Dendritic cell treated with granulocyte-macrophage colony-stimulating factor and Interleukin-4, amounts not matched to agents 40 ng/mL and 50 ng/mL, for 4 days (primary cell): ENCODE measurements around the gene GLRA2.
"Not testable (repeated sequence)": the region's sequence is repeated elsewhere in the genome, so short reads cannot be mapped to it uniquely, and the experiment has no call there.

Source experiments
- H3K27ac Mint-ChIP-seq: one replicate; pipeline ENCODE4 v1.8.0; 2022; ENCODE audit warnings: mild to moderate bottlenecking, mixed read lengths
- H3K27me3 Mint-ChIP-seq: one replicate; pipeline ENCODE4 v1.8.0; 2022; ENCODE audit warnings: mild to moderate bottlenecking, mixed read lengths
- H3K36me3 Mint-ChIP-seq: one replicate; pipeline ENCODE4 v1.8.0; 2022; ENCODE audit warnings: low read depth, mixed read lengths
- H3K4me1 Mint-ChIP-seq: one replicate; pipeline ENCODE4 v1.8.0; 2022; ENCODE audit warnings: low read depth, mixed read lengths
- H3K4me3 Mint-ChIP-seq: one replicate; pipeline ENCODE4 v1.8.0; 2022; ENCODE audit warnings: mild to moderate bottlenecking, moderate library complexity, mixed read lengths
- H3K9me3 Mint-ChIP-seq: one replicate; pipeline ENCODE4 v1.8.0; 2022; ENCODE audit warnings: mixed read lengths
- intact Hi-C: fragments of 100-400 bp; cut with micrococcal nuclease; formaldehyde crosslinking; loops from one replicate; pipeline ENCODE4 v1.15.0; 2022

Gene GLRA2

DNA sequence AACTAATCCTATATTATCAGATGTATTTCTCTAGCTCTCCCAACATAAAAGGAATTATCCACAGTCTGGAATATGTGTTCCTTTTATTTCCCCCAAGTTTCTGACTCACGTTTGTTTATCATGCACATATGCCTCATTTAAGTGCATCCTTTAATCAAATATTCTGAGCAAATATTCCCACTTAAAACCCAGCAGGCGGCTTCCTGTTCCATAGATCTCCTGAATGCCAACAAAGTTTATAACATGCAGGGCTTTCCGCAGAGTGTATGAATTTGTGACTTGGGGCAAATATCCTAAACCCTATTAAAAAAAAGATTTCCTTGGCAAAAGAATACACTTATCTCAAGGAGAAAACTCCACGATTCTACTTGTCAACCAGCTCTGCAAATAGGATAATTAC lies 16.9 kb downstream of the GLRA2 start:
- no peaks in the 10 kb centered on the region for H3K4me1 Mint-ChIP-seq
- no peaks in the 10 kb centered on the region for H3K9me3 Mint-ChIP-seq
- H3K36me3 Mint-ChIP-seq, result no peaks in the 10 kb centered on the region
- intact Hi-C loops, result no loop called here
- no peak overlapping the region for H3K4me3 Mint-ChIP-seq
- H3K27me3 Mint-ChIP-seq, result no peaks in the 10 kb centered on the region
- H3K27ac Mint-ChIP-seq, result no peak overlapping the region

GRCh38 chrX:14554131-14554715 lies 24.9 kb downstream of the GLRA2 start:
- H3K27ac Mint-ChIP-seq, result no peak overlapping the region
- H3K4me1 Mint-ChIP-seq, result no peaks in the 10 kb centered on the region
- no peaks in the 10 kb centered on the region for H3K36me3 Mint-ChIP-seq
- H3K4me3 Mint-ChIP-seq, result no peak overlapping the region
- no peaks in the 10 kb centered on the region for H3K27me3 Mint-ChIP-seq
- H3K9me3 Mint-ChIP-seq, result no peaks in the 10 kb centered on the region
- intact Hi-C loops, result no loop called here

- Mint-ChIP-seq H3K27me3 (no peaks in the 10 kb centered on the region), H3K4me3 (no peak overlapping the region), H3K36me3 (no peaks in the 10 kb centered on the region), H3K9me3 (peaks cover 31% of the 10 kb centered on the region), H3K27ac (no peak overlapping the region), H3K4me1 (no peaks in the 10 kb centered on the region)
- intact Hi-C loops, result no loop called here
Measured at GRCh38 chrX:14564058-14564457, 34.7 kb downstream of the GLRA2 start.

DNA sequence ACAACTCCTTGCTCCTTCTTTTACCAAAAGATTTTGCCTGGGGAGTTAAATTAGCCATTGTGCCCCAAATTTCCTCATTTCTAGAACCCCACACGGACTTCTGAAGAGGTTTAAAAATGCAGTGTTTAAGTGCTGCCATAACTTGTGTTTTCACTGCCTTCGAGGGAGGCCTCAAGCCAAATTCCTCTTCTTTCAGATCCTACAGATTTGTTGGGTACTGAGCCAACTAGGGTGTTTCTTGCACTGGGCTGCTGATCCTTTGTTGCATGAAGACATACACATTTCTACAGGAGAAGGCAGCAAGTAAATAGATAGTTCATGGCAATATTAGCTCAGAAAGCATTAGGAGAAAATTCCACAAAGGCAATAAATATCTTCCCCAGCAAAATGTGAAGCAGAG lies 43.8 kb downstream of the GLRA2 start:
- no peak overlapping the region for H3K4me3 Mint-ChIP-seq
- H3K9me3 Mint-ChIP-seq, result no peaks in the 10 kb centered on the region
- intact Hi-C loops, result no loop called here
- H3K27ac Mint-ChIP-seq, result no peak overlapping the region
- no peaks in the 10 kb centered on the region for H3K27me3 Mint-ChIP-seq
- no peaks in the 10 kb centered on the region for H3K36me3 Mint-ChIP-seq
- no peaks in the 10 kb centered on the region for H3K4me1 Mint-ChIP-seq

- Mint-ChIP-seq H3K27me3 (no peaks in the 10 kb centered on the region), H3K4me3 (no peak overlapping the region), H3K27ac (no peak overlapping the region), H3K36me3 (no peaks in the 10 kb centered on the region), H3K9me3 (no peaks in the 10 kb centered on the region), H3K4me1 (no peaks in the 10 kb centered on the region)
- intact Hi-C loops, result no loop called here
Measured at GRCh38 chrX:14581081-14581480, 51.7 kb downstream of the GLRA2 start.

DNA sequence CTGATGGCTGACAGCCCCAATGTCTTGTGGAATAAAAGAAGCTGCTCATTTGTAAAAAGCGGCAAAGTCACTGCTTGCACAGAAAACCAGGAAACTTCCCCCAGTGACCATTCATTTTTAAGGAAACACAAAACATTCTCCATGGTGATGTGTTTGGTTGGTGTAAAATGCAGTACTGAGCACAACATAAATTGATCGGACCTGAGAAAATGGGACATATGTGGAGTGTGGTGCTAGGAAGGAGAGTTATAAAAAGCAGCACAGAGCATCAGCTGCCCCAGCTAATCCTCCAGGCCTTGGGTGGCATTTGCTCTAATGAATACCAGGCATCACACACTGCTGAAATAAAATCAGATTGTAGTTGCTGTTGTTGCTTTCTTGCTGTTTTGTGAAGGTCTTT lies 55.2 kb downstream of the GLRA2 start:
- Mint-ChIP-seq H3K4me3 (no peak overlapping the region), H3K27me3 (no peaks in the 10 kb centered on the region), H3K4me1 (no peaks in the 10 kb centered on the region), H3K9me3 (no peaks in the 10 kb centered on the region), H3K27ac (no peak overlapping the region), H3K36me3 (no peaks in the 10 kb centered on the region)
- intact Hi-C loops, result no loop called here

GRCh38 chrX:14590216-14590615 lies 60.9 kb downstream of the GLRA2 start:
- intact Hi-C loops, result no loop called here
- no peaks in the 10 kb centered on the region for H3K9me3 Mint-ChIP-seq
- no peaks in the 10 kb centered on the region for H3K4me1 Mint-ChIP-seq
- no peak overlapping the region for H3K27ac Mint-ChIP-seq
- no peak overlapping the region for H3K4me3 Mint-ChIP-seq
- H3K27me3 Mint-ChIP-seq, result no peaks in the 10 kb centered on the region
- no peaks in the 10 kb centered on the region for H3K36me3 Mint-ChIP-seq

GRCh38 chrX:14590693-14591424 lies 61.5 kb downstream of the GLRA2 start:
- Mint-ChIP-seq H3K27me3 (no peaks in the 10 kb centered on the region), H3K27ac (no peak overlapping the region), H3K9me3 (no peaks in the 10 kb centered on the region), H3K4me1 (no peaks in the 10 kb centered on the region), H3K4me3 (no peak overlapping the region), H3K36me3 (no peaks in the 10 kb centered on the region)
- intact Hi-C loops, result no loop called here

GRCh38 chrX:14591976-14592375 lies 62.6 kb downstream of the GLRA2 start:
- Mint-ChIP-seq H3K27ac (no peak overlapping the region), H3K9me3 (no peaks in the 10 kb centered on the region), H3K27me3 (no peaks in the 10 kb centered on the region), H3K36me3 (no peaks in the 10 kb centered on the region), H3K4me3 (no peak overlapping the region), H3K4me1 (no peaks in the 10 kb centered on the region)
- intact Hi-C loops, result no loop called here

DNA sequence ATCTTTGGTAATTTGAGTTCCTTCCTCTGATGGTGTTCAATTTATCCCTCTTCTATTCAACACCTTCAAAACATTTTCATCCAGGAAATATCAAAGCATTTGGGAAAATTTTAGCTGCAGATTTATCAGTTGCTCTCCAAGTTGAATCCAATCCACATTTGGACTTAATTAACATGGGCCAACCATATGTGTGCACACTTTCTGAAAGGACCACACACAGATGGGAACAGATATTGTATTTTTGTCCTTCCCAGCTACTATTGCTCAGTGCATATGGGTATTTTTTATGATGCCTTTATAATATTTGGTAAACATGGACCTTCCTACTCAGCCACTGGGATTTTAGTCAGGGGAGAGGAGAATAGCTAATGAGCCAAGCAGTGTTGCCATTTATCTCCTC lies 65.2 kb downstream of the GLRA2 start:
- Mint-ChIP-seq H3K4me1 (no peaks in the 10 kb centered on the region), H3K27me3 (no peaks in the 10 kb centered on the region), H3K4me3 (no peak overlapping the region), H3K36me3 (no peaks in the 10 kb centered on the region), H3K27ac (no peak overlapping the region), H3K9me3 (no peaks in the 10 kb centered on the region)
- intact Hi-C loops, result no loop called here

- Mint-ChIP-seq H3K36me3 (no peaks in the 10 kb centered on the region), H3K4me1 (no peaks in the 10 kb centered on the region), H3K27me3 (no peaks in the 10 kb centered on the region), H3K27ac (no peak overlapping the region), H3K9me3 (no peaks in the 10 kb centered on the region), H3K4me3 (no peak overlapping the region)
- intact Hi-C loops, result no loop called here
Measured at GRCh38 chrX:14598330-14598729, 69.0 kb downstream of the GLRA2 start.

DNA sequence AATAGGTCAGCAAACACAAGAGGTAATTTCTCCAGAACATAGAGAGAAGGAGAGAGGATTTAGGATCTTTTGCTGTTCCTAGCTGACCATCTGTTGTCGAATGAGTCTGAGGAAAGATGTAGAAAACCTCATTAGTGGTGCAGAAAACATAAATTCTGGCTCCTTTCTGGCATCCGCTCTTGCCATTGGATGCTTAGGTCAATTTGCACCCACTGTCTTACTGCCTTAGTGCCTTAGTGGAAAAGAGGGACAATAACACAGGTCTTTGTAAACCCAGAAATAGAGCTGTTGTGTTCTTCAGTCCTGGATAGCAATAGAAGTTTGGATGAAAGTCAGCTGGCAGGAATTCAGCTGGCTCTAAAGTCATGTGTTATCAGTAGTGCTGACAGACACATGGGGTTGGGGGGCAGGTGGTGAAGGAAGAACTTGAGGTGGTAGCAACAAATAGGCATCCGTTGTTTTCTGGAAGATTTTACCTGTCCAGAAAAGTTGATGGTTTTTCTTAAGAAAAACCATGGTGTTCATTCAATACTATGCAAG lies 78.2 kb downstream of the GLRA2 start:
- Mint-ChIP-seq H3K9me3 (no peaks in the 10 kb centered on the region), H3K4me3 (no peak overlapping the region), H3K4me1 (no peaks in the 10 kb centered on the region), H3K27ac (no peak overlapping the region), H3K36me3 (no peaks in the 10 kb centered on the region), H3K27me3 (no peaks in the 10 kb centered on the region)
- intact Hi-C loops, result no loop called here

- H3K9me3 Mint-ChIP-seq, H3K36me3 Mint-ChIP-seq, H3K4me3 Mint-ChIP-seq, H3K4me1 Mint-ChIP-seq, H3K27ac Mint-ChIP-seq, intact Hi-C loops, H3K27me3 Mint-ChIP-seq: not testable (repeated sequence)
Measured at GRCh38 chrX:14612450-14612849, 83.1 kb downstream of the GLRA2 start.

DNA sequence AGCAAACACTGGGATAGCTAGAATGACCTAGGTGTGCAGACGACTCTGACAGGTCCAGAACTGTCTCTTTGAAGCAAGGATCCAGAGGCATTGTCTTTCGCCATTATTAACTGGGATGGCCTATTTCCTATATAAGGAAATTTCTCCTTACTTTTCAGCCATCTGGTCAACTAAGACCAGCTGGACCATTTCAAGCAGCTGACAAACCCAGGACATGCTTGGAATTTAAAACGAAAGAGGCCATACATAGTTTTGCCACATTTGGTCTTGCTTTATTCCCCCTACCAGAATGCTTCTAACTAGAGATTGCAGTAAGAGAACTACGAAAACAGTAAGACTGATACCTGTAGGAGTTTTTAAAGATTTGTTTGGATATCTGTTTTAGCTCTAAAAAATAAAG lies 87.0 kb downstream of the GLRA2 start:
- H3K27ac Mint-ChIP-seq, result no peak overlapping the region
- no peak overlapping the region for H3K4me3 Mint-ChIP-seq

GRCh38 chrX:14616836-14617235 lies 87.5 kb downstream of the GLRA2 start:
- H3K9me3 Mint-ChIP-seq, result no peaks in the 10 kb centered on the region
- no peaks in the 10 kb centered on the region for H3K36me3 Mint-ChIP-seq
- H3K4me3 Mint-ChIP-seq, result no peak overlapping the region
- H3K4me1 Mint-ChIP-seq, result no peaks in the 10 kb centered on the region
- intact Hi-C loops, result no loop called here
- no peaks in the 10 kb centered on the region for H3K27me3 Mint-ChIP-seq
- no peak overlapping the region for H3K27ac Mint-ChIP-seq

More for the DNA sequence above, 87.0 kb downstream of the GLRA2 start:
- Mint-ChIP-seq H3K27me3 (no peaks in the 10 kb centered on the region), H3K4me1 (no peaks in the 10 kb centered on the region), H3K36me3 (no peaks in the 10 kb centered on the region), H3K9me3 (no peaks in the 10 kb centered on the region)
- intact Hi-C loops, result no loop called here
